Measurements from ENCODE around the gene PEX3. TPM values are rescaled to one million over a fixed set of nuclear protein-coding genes. Genes with fewer than 3 reads are reported as not detected.

The PEX3 gene
- total RNA-seq, 1 experiment from 2014 or later = 13.5 TPM

DNA sequence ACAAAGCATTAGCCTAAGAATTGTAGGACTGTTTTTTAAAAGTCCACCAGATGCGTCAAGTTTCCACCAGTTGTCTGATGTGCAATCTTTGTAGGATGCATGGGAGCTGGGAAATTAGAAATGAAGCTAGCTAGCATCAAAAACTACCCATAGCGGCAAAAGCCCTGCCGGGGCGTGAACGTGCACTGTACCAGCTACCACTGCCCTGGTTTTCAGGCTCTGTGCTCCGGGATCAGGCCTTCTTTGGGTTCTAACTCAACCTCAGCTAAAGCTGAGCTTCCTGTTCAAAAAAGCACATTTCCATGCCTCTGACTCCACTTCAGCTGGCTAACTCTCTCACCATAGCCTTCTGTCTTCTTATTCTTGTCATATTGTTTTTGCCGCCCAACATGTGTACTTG, 87.8 kb downstream of the PEX3 start (continued):
- TF ChIP-seq, protein P1, sequence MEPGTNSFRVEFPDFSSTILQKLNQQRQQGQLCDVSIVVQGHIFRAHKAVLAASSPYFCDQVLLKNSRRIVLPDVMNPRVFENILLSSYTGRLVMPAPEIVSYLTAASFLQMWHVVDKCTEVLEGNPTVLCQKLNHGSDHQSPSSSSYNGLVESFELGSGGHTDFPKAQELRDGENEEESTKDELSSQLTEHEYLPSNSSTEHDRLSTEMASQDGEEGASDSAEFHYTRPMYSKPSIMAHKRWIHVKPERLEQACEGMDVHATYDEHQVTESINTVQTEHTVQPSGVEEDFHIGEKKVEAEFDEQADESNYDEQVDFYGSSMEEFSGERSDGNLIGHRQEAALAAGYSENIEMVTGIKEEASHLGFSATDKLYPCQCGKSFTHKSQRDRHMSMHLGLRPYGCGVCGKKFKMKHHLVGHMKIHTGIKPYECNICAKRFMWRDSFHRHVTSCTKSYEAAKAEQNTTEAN (CRISPR knock-in tag; IDR thresholded peaks at IDR 0.05) = no peak
- TF ChIP-seq GTF2I (CRISPR knock-in tag; conservative IDR thresholded peaks at IDR 0.05) (no peak), TEAD4 (CRISPR knock-in tag; IDR thresholded peaks at IDR 0.05) (no peak)

DNA sequence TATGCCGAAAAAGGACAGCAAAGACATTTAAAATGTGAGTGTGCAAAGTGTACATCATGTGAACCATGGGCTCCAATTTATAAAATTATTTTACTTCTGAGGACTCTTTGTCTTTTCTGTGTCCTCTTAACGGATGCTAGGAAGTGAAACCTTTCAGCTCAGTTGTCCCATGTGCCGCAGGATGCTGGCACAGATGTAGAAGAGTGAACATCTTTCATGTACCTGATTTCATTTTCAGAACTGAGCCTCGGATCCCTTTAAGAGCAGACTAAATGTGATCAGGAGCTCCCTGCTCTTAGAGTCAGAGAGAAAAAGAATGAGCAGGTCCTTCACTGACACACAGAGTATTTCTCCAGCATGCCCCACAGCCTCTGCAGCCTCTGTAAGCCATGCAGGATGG, 88.5 kb downstream of the PEX3 start:
- TF ChIP-seq, protein P2, sequence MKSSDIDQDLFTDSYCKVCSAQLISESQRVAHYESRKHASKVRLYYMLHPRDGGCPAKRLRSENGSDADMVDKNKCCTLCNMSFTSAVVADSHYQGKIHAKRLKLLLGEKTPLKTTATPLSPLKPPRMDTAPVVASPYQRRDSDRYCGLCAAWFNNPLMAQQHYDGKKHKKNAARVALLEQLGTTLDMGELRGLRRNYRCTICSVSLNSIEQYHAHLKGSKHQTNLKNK (CRISPR knock-in tag; IDR thresholded peaks at IDR 0.05) = no peak
- TF ChIP-seq PRRX2 (CRISPR knock-in tag; IDR thresholded peaks at IDR 0.05) (no peak), FOXK1 (CRISPR knock-in tag; IDR thresholded peaks at IDR 0.05) (no peak), ZNF396 (CRISPR knock-in tag; IDR thresholded peaks at IDR 0.05; ENCODE audit: borderline replicate concordance) (no peak), OVOL2 (CRISPR knock-in tag; IDR thresholded peaks at IDR 0.05; ENCODE audit: borderline replicate concordance) (no peak), RORB (CRISPR knock-in tag; IDR thresholded peaks at IDR 0.05) (no peak), ZNF317 (CRISPR knock-in tag; IDR thresholded peaks at IDR 0.05; ENCODE audit: borderline replicate concordance, low read depth) (no peak), ESRRA (CRISPR knock-in tag; IDR thresholded peaks at IDR 0.05; ENCODE audit: borderline replicate concordance) (no peak)
- TF ChIP-seq, protein P3, sequence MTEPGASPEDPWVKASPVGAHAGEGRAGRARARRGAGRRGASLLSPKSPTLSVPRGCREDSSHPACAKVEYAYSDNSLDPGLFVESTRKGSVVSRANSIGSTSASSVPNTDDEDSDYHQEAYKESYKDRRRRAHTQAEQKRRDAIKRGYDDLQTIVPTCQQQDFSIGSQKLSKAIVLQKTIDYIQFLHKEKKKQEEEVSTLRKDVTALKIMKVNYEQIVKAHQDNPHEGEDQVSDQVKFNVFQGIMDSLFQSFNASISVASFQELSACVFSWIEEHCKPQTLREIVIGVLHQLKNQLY (CRISPR knock-in tag; IDR thresholded peaks at IDR 0.05) = no peak
- peaks cover 44% of the 10 kb centered on the region for H3K27me3 Mint-ChIP-seq (ENCODE audit: low read depth)
- CTCF ChIA-PET = interaction anchor here (0.8 kb wide), 1 partner anchor 37 kb away, joined by 3 read pairs; no protein-coding TSS in a partner anchor
- no peak overlapping the region for H3K27ac Mint-ChIP-seq
- no peaks in the 10 kb centered on the region for H3K9me3 Mint-ChIP-seq
- H3K4me1 Mint-ChIP-seq = peaks cover 34% of the 10 kb centered on the region
- no peak for DNase-seq (ENCODE audit: low spot score)
- H3K36me3 Mint-ChIP-seq = no peaks in the 10 kb centered on the region
- ATAC-seq = no peak
- no peak overlapping the region for H3K4me3 Mint-ChIP-seq
- POLR2A ChIA-PET = no interaction called here

GRCh38 chr6:143539734-143540133, 89.1 kb downstream of the PEX3 start:
- peaks cover 34% of the 10 kb centered on the region for H3K4me1 Mint-ChIP-seq
- no peak for TF ChIP-seq ZNF263 (CRISPR knock-in tag; IDR thresholded peaks at IDR 0.05; ENCODE audit: low read depth)
- ATAC-seq (peak; percentile 41), DNase-seq (ENCODE audit: low spot score) (no peak)
- H3K27ac Mint-ChIP-seq = no peak overlapping the region
- H3K4me3 Mint-ChIP-seq = no peak overlapping the region
- CTCF ChIA-PET = interaction anchor here (0.6 to 0.8 kb wide), 2 partner anchors 10 to 400 kb away, joined by 3 to 4 read pairs; no protein-coding TSS in a partner anchor
- H3K36me3 Mint-ChIP-seq = no peaks in the 10 kb centered on the region
- H3K27me3 Mint-ChIP-seq (ENCODE audit: low read depth) = peaks cover 44% of the 10 kb centered on the region
- POLR2A ChIA-PET = no interaction called here
- H3K9me3 Mint-ChIP-seq = no peaks in the 10 kb centered on the region

GRCh38 chr6:143540192-143540591, 89.6 kb downstream of the PEX3 start:
- TF ChIP-seq ATF3 (CRISPR knock-in tag; conservative IDR thresholded peaks at IDR 0.05) (no peak), FOXJ3 (CRISPR knock-in tag; IDR thresholded peaks at IDR 0.05; ENCODE audit: borderline replicate concordance) (no peak), TP53 (CRISPR knock-in tag; IDR thresholded peaks at IDR 0.05) (no peak), ZNF671 (CRISPR knock-in tag; IDR thresholded peaks at IDR 0.05) (no peak), ZNF425 (CRISPR knock-in tag; conservative IDR thresholded peaks at IDR 0.05) (no peak), NR1H2 (CRISPR knock-in tag; IDR thresholded peaks at IDR 0.05) (no peak), NFATC4 (CRISPR knock-in tag; IDR thresholded peaks at IDR 0.05) (no peak), IRF2 (CRISPR knock-in tag; IDR thresholded peaks at IDR 0.05; ENCODE audit: borderline replicate concordance, low read depth) (no peak)
- CTCF ChIA-PET = interaction anchor here (0.6 to 0.8 kb wide), 2 partner anchors 10 to 400 kb away, joined by 3 to 4 read pairs; no protein-coding TSS in a partner anchor
- Mint-ChIP-seq H3K4me1 (peaks cover 34% of the 10 kb centered on the region), H3K4me3 (no peak overlapping the region), H3K27ac (no peak overlapping the region), H3K36me3 (no peaks in the 10 kb centered on the region), H3K27me3 (ENCODE audit: low read depth) (peaks cover 40% of the 10 kb centered on the region), H3K9me3 (no peaks in the 10 kb centered on the region)
- POLR2A ChIA-PET = no interaction called here
- ATAC-seq (no peak), DNase-seq (ENCODE audit: low spot score) (no peak)

Data from WTC11 (cell line).